DND-41 (cell line): Measurements from ENCODE around the gene CLEC2D.
"Not testable (repeated sequence)": the region's sequence is repeated elsewhere in the genome, so short reads cannot be mapped to it uniquely, and the experiment has no call there.

Experiments used
- ATAC-seq: fragments of 200-7000 bp; cut with Tn5 transposase; 3 replicates; pipeline ENCODE4 v1.9.1; 2021; ENCODE audit warnings: low read depth; ENCODE audit not compliant: insufficient read depth
- DNase-seq: peaks from one replicate; pipeline ENCODE4 v3.0.0-alpha.2; 2020
- H2AFZ ChIP-seq: 2 replicates; pipeline ENCODE4 v1.6.0; 2012; ENCODE audit warnings: low read depth, low read length
- H3K27ac ChIP-seq: 2 replicates; pipeline ENCODE4 v1.5.1; 2012; ENCODE audit warnings: low read length, inconsistent platforms
- H3K27me3 ChIP-seq: fragments of 200-600 bp; sonication (generic); 2 replicates; pipeline ENCODE4 v1.6.0; 2012; ENCODE audit warnings: low read length, mild to moderate bottlenecking, inconsistent platforms; ENCODE audit not compliant: insufficient read depth, poor library complexity
- H3K36me3 ChIP-seq: 2 replicates; pipeline ENCODE4 v1.5.1; 2012; ENCODE audit warnings: low read length, inconsistent platforms; ENCODE audit not compliant: insufficient read depth
- H3K4me1 ChIP-seq: 2 replicates; pipeline ENCODE4 v1.5.1; 2012; ENCODE audit warnings: mild to moderate bottlenecking, low read length; ENCODE audit not compliant: insufficient read depth
- H3K4me2 ChIP-seq: 2 replicates; pipeline ENCODE4 v1.6.0; 2012; ENCODE audit warnings: mild to moderate bottlenecking, moderate library complexity, low read length, inconsistent platforms; ENCODE audit not compliant: insufficient read depth
- H3K4me3 ChIP-seq, 2 experiments: fragments of 200-600 bp in 1 of 2; shearing (Covaris generic) in 1 of 2; 2 replicates each; pipeline ENCODE4 v1.5.1; 2012 to 2016; ENCODE audit warnings: inconsistent platforms in 2 of 2, low read length in 2 of 2, mild to moderate bottlenecking in 2 of 2, low read depth in 1 of 2, moderate library complexity in 1 of 2
- H3K79me2 ChIP-seq: 2 replicates; pipeline ENCODE4 v1.6.0; 2012; ENCODE audit warnings: low read length, inconsistent platforms; ENCODE audit not compliant: insufficient read depth
- H3K9ac ChIP-seq: 2 replicates; pipeline ENCODE4 v1.6.0; 2012; ENCODE audit warnings: low read depth, mild to moderate bottlenecking, inconsistent platforms, low read length, moderate library complexity
- H3K9me3 ChIP-seq: 2 replicates; pipeline ENCODE4 v1.5.1; 2012; ENCODE audit warnings: low read length, moderate library complexity, mild to moderate bottlenecking, inconsistent platforms; ENCODE audit not compliant: insufficient read depth, severe bottlenecking
- H4K20me1 ChIP-seq: 2 replicates; pipeline ENCODE4 v1.6.0; 2012; ENCODE audit warnings: low read length; ENCODE audit not compliant: insufficient read depth
- CTCF ChIP-seq: IDR thresholded peaks from 2 replicates; pipeline ENCODE4 v1.5.1; 2012; ENCODE audit warnings: borderline replicate concordance, low read length, moderate library complexity, mild to moderate bottlenecking; ENCODE audit not compliant: poor library complexity, severe bottlenecking; ENCODE audit errors: extremely low read depth
- EZH2 ChIP-seq: IDR thresholded peaks from 3 replicates; pipeline ENCODE4 v1.6.1; 2012; ENCODE audit warnings: borderline replicate concordance, low read depth, mild to moderate bottlenecking, moderate library complexity, low read length, inconsistent platforms; ENCODE audit not compliant: severe bottlenecking

CLEC2D gene

GRCh38 chr12:9674226-9674590 lies 4.7 kb downstream of the CLEC2D start:
- no peak overlapping the region for H2AFZ ChIP-seq
- TF ChIP-seq CTCF: no peak
- no peak for TF ChIP-seq EZH2
- peak; percentile 70 for ATAC-seq

GRCh38 chr12:9682508-9682907 lies 13.0 kb downstream of the CLEC2D start:
- not testable (repeated sequence) for ATAC-seq, DNase-seq, H2AFZ ChIP-seq, H3K36me3 ChIP-seq, H3K4me3 ChIP-seq, H3K27ac ChIP-seq, H3K4me2 ChIP-seq, H4K20me1 ChIP-seq, H3K79me2 ChIP-seq, H3K4me1 ChIP-seq, H3K9ac ChIP-seq, H3K27me3 ChIP-seq
- peaks cover 13% of the 10 kb centered on the region for H3K9me3 ChIP-seq

More at GRCh38 chr12:9674226-9674590, 4.7 kb downstream of the CLEC2D start:
- H3K27me3 ChIP-seq: no peaks in the 10 kb centered on the region
- H3K9ac ChIP-seq: no peak overlapping the region
- H3K4me3 ChIP-seq: no peak overlapping the region
- no peak overlapping the region for H3K4me2 ChIP-seq
- no peaks in the 10 kb centered on the region for H4K20me1 ChIP-seq
- H3K27ac ChIP-seq: peak overlapping the region; percentile 70
- no peaks in the 10 kb centered on the region for H3K36me3 ChIP-seq
- DNase-seq: peak; percentile 60
- H3K79me2 ChIP-seq: no peaks in the 10 kb centered on the region
- H3K4me1 ChIP-seq: peaks cover 25% of the 10 kb centered on the region
- peaks cover under 1% of the 10 kb centered on the region for H3K9me3 ChIP-seq

GRCh38 chr12:9682949-9683348 lies 13.4 kb downstream of the CLEC2D start:
- H3K9ac ChIP-seq, H2AFZ ChIP-seq, H3K4me1 ChIP-seq, H3K4me3 ChIP-seq, ATAC-seq, DNase-seq, H3K4me2 ChIP-seq, H3K27me3 ChIP-seq, H3K27ac ChIP-seq, H4K20me1 ChIP-seq, H3K79me2 ChIP-seq: not testable (repeated sequence)
- Histone ChIP-seq H3K36me3 (peaks cover 12% of the 10 kb centered on the region), H3K9me3 (peaks cover 13% of the 10 kb centered on the region)

GRCh38 chr12:9685366-9685765 lies 15.9 kb downstream of the CLEC2D start:
- H3K9ac ChIP-seq: not testable (repeated sequence)

GRCh38 chr12:9685915-9686314 lies 16.4 kb downstream of the CLEC2D start:
- H3K9me3 ChIP-seq: peaks cover 7% of the 10 kb centered on the region
- no peak for DNase-seq
- no peaks in the 10 kb centered on the region for H3K79me2 ChIP-seq
- no peak overlapping the region for H2AFZ ChIP-seq
- no peak overlapping the region for H3K9ac ChIP-seq
- no peak overlapping the region for H3K27ac ChIP-seq
- no peak overlapping the region for H3K4me3 ChIP-seq
- H3K27me3 ChIP-seq: no peaks in the 10 kb centered on the region
- no peak for ATAC-seq
- H4K20me1 ChIP-seq: no peaks in the 10 kb centered on the region
- H3K36me3 ChIP-seq: peaks cover 22% of the 10 kb centered on the region
- H3K4me1 ChIP-seq: no peaks in the 10 kb centered on the region
- TF ChIP-seq EZH2 (no peak), CTCF (no peak)
- no peak overlapping the region for H3K4me2 ChIP-seq

More at GRCh38 chr12:9685366-9685765, 15.9 kb downstream of the CLEC2D start:
- DNase-seq, H3K27ac ChIP-seq, H3K4me2 ChIP-seq, H4K20me1 ChIP-seq, H3K9me3 ChIP-seq, H3K4me1 ChIP-seq, H3K27me3 ChIP-seq, H3K79me2 ChIP-seq, H3K4me3 ChIP-seq, ATAC-seq, H2AFZ ChIP-seq: not testable (repeated sequence)
- peaks cover 22% of the 10 kb centered on the region for H3K36me3 ChIP-seq
